Right lobe of liver (tissue), 4 donors: ENCODE measurements around the gene PPP1R2.

Experiments
- CTCF ChIP-seq, 4 donors: fragments of 200-600 bp in 3 of 4; fragments of 450-650 bp in 1 of 4; IDR thresholded peaks; one replicate each; pipeline versions ENCODE4 v1.5.1 to v1.8.0; 2016 to 2022; ENCODE audit warnings: antibody characterized with exemption in 4 of 4, mild to moderate bottlenecking in 2 of 4
- POLR2A ChIP-seq: fragments of 450-650 bp; IDR thresholded peaks from one replicate; pipeline ENCODE4 v1.6.1; 2017; ENCODE audit warnings: antibody characterized with exemption, mild to moderate bottlenecking
- donor health status: DM: no; HTN: no; CAD: no.
- donor health status: DM: no; HTN: no; CAD: no.
- donor health status: DM: no; HTN: yes; CAD: no.

- TF ChIP-seq POLR2A, result no peak
- no peak for TF ChIP-seq CTCF (IDR thresholded peaks at IDR 0.05)
These were observed 32.0 kb downstream of the PPP1R2 start for GRCh38 chr3:195511136-195511535.
